ENCODE results near the gene SLC25A26. TPM values are rescaled to one million over a fixed set of nuclear protein-coding genes. Genes with fewer than 3 reads are reported as not detected.

Gene SLC25A26
- total RNA-seq, 1 experiment from 2014 or later, result 23.8 TPM

GRCh38 chr3:66211779-66212178 lies 9.0 kb upstream of the SLC25A26 start (continued):
- TF ChIP-seq CTCF (IDR thresholded peaks at IDR 0.05 in 2 of 3, conservative IDR thresholded peaks at IDR 0.05 in 1 of 3; ENCODE audit: borderline replicate concordance in 1 of 3, insufficient read depth in 1 of 3, low read depth in 2 of 3, low read length in 2 of 3) (no peak), EZH2 (IDR thresholded peaks at IDR 0.05) (no peak), ELF1 (IDR thresholded peaks at IDR 0.05; ENCODE audit: borderline replicate concordance, low read depth) (no peak), REST (IDR thresholded peaks at IDR 0.05; ENCODE audit: low read depth) (no peak), SRF (IDR thresholded peaks at IDR 0.05; ENCODE audit: low read depth) (no peak), CEBPB (IDR thresholded peaks at IDR 0.05; ENCODE audit: low read depth) (no peak)

GRCh38 chr3:66215106-66215505 lies 5.7 kb upstream of the SLC25A26 start:
- no TSS peak for BruUV-seq (replicated peaks)
- ChIA-PET CTCF (no interaction called here), RAD21 (ENCODE audit: low non-redundant PET in 1 of 2, low total read pairs in 2 of 2, uncharacterized antibody in 2 of 2, unreplicated experiment in 2 of 2) (no interaction called here), POLR2A (no interaction called here)
- no peak for TF ChIP-seq RAD21 (IDR thresholded peaks at IDR 0.05; ENCODE audit: low read depth)
- no peak for TF ChIP-seq EZH2phosphoT487 (IDR thresholded peaks at IDR 0.05; ENCODE audit: borderline replicate concordance)
- intact Hi-C loops (cut with micrococcal nuclease), result no loop called here
- Histone ChIP-seq H3K27me3 (ENCODE audit: insufficient read depth, low read length) (no peaks in the 10 kb centered on the region), H3K4me3 (replicated peaks in 1 of 2; ENCODE audit: low read depth in 1 of 2, low read length in 2 of 2) (no peak overlapping the region), H3K36me3 (ENCODE audit: control insufficient read depth in 1 of 2, insufficient read depth in 2 of 2, low read length in 2 of 2) (no peaks in the 10 kb centered on the region), H3K4me2 (ENCODE audit: low read length) (no peak overlapping the region), H3K27ac (ENCODE audit: low read depth, low read length) (no peak overlapping the region), H2AFZ (ENCODE audit: low read depth, low read length, poor library complexity, severe bottlenecking) (no peak overlapping the region), H4K20me1 (ENCODE audit: insufficient read depth) (no peaks in the 10 kb centered on the region), H3K4me1 (ENCODE audit: control insufficient read depth in 1 of 2, insufficient read depth in 2 of 2, low read length in 2 of 2) (peaks cover 4% of the 10 kb centered on the region in 2 experiments; a peak in 2 of 4 replicates), H3K79me2 (ENCODE audit: insufficient read depth, low read length) (no peaks in the 10 kb centered on the region), H3K9ac (ENCODE audit: low read length) (no peak overlapping the region), H3K9me2 (ENCODE audit: insufficient read depth) (no peaks in the 10 kb centered on the region; the same call in 1 of the 2 replicates), H3K9me3 (ENCODE audit: control insufficient read depth in 1 of 2, insufficient read depth in 1 of 2, low read depth in 1 of 2, low read length in 2 of 2) (peaks cover 0 to 4% of the 10 kb centered on the region in 2 experiments; a peak in 1 of 4 replicates)
- DNase-seq (ENCODE audit: low read depth, low spot score), result no peak
- ATAC-seq, result no peak

Data from HCT116 (cell line).